K562 (cell line): Measurements from ENCODE around the gene OPA3. TPM values are rescaled to one million over a fixed set of nuclear protein-coding genes. Genes with fewer than 3 reads are reported as not detected.

Experiments
- CCNT2 ChIP-seq: IDR thresholded peaks from 2 replicates; pipeline ENCODE4 v1.6.1; 2011; ENCODE audit warnings: borderline replicate concordance, low read depth, mild to moderate bottlenecking, moderate library complexity, mixed read lengths, low read length; ENCODE audit not compliant: insufficient read length; ENCODE audit errors: extremely low read depth
- DEAF1 ChIP-seq: fragments of 450-650 bp; formaldehyde crosslinking; IDR thresholded peaks from 2 replicates; pipeline ENCODE4 v1.4.0; 2020; ENCODE audit warnings: mild to moderate bottlenecking, moderate library complexity
- DNMT1 ChIP-seq: fragments of 450-650 bp; IDR thresholded peaks from 2 replicates; pipeline ENCODE4 v1.6.1; 2016; ENCODE audit warnings: antibody characterized with exemption, mild to moderate bottlenecking
- ELF2 ChIP-seq: fragments of 250-450 bp; sonication (Bioruptor Pico); IDR thresholded peaks from 2 replicates; pipeline ENCODE4 v1.5.0; 2021; ENCODE audit warnings: mild to moderate bottlenecking
- ELK3 ChIP-seq: fragments of 450-650 bp; formaldehyde crosslinking; IDR thresholded peaks from 2 replicates; pipeline ENCODE4 v1.4.0; 2020; ENCODE audit warnings: mild to moderate bottlenecking
- ETV1 ChIP-seq: fragments of 450-650 bp; conservative IDR thresholded peaks from 2 replicates; pipeline ENCODE4 v1.6.1; 2016; ENCODE audit warnings: missing genetic modification characterization, control low read depth, low read depth, missing compliant biosample characterization
- GATAD2A ChIP-seq: fragments of 450-650 bp; IDR thresholded peaks from 2 replicates; pipeline ENCODE4 v1.6.1; 2017
- HNRNPL ChIP-seq: fragments of 200-400 bp; formaldehyde crosslinking; IDR thresholded peaks from 2 replicates; pipeline ENCODE4 v1.6.1; 2017; ENCODE audit warnings: low read depth, mild to moderate bottlenecking, low read length
- LARP7 ChIP-seq: fragments of 450-650 bp; IDR thresholded peaks from 2 replicates; pipeline ENCODE4 v1.6.1; 2016
- MTF1 ChIP-seq: fragments of 250-450 bp; sonication (Bioruptor Pico); IDR thresholded peaks from 2 replicates; pipeline ENCODE4 v1.9.0; 2021; ENCODE audit warnings: moderate library complexity, mild to moderate bottlenecking, inconsistent platforms, borderline replicate concordance
- NFIC ChIP-seq: fragments of 450-650 bp; IDR thresholded peaks from 2 replicates; pipeline ENCODE4 v1.6.1; 2017; ENCODE audit warnings: mild to moderate bottlenecking, inconsistent platforms
- SIN3A ChIP-seq, 2 experiments: fragments of 150-350 bp in 1 of 2; IDR thresholded peaks; 2 replicates each; pipeline ENCODE4 v1.6.1; 2011 to 2016; ENCODE audit warnings: borderline replicate concordance in 2 of 2, low read depth in 2 of 2, low read length in 2 of 2, mild to moderate bottlenecking in 2 of 2, moderate library complexity in 2 of 2; ENCODE audit not compliant: control insufficient read depth in 1 of 2
- SRSF9 ChIP-seq: fragments of 200-400 bp; formaldehyde crosslinking; IDR thresholded peaks from 2 replicates; pipeline ENCODE4 v1.6.1; 2017; ENCODE audit warnings: low read depth, low read length, borderline replicate concordance
- THRB ChIP-seq: fragments of 450-650 bp; formaldehyde crosslinking; conservative IDR thresholded peaks from 2 replicates; pipeline ENCODE4 v1.4.0; 2022; ENCODE audit warnings: mild to moderate bottlenecking, missing genetic modification characterization
- ZBTB26 ChIP-seq: fragments of 450-650 bp; formaldehyde crosslinking; IDR thresholded peaks from 2 replicates; pipeline ENCODE4 v1.4.0; 2022; ENCODE audit warnings: missing genetic modification characterization
- ZFX ChIP-seq: sonication (generic); formaldehyde crosslinking; IDR thresholded peaks from 2 replicates; pipeline ENCODE4 v1.8.0; 2022; ENCODE audit warnings: mild to moderate bottlenecking, missing genetic modification reagents, moderate library complexity
- ZKSCAN3 ChIP-seq: fragments of 250-450 bp; sonication (Bioruptor Pico); IDR thresholded peaks from 2 replicates; pipeline ENCODE4 v1.4.0; 2020
- ZNF277 ChIP-seq: fragments of 250-450 bp; sonication (Bioruptor Pico); IDR thresholded peaks from 2 replicates; pipeline ENCODE4 v1.8.0; 2022; ENCODE audit warnings: inconsistent platforms, mild to moderate bottlenecking, moderate library complexity, borderline replicate concordance
- ZNF639 ChIP-seq, 2 experiments: fragments of 200-800 bp in 1 of 2; sonication (Bioruptor generic) in 1 of 2; sonication (generic) in 1 of 2; formaldehyde crosslinking in 1 of 2; IDR thresholded peaks in 1 of 2; conservative IDR thresholded peaks in 1 of 2; 2 replicates each; pipeline versions ENCODE4 v1.5.0 to v1.6.1; 2016 to 2020; ENCODE audit warnings: missing compliant biosample characterization in 1 of 2, missing genetic modification characterization in 1 of 2, missing genetic modification reagents in 1 of 2
- polyA plus RNA-seq, 8 experiments: library from polyadenylated mRNA; depleted of rRNA in 4 of 8; stranded (reverse) in 5 of 8; unstranded in 3 of 8; fragments of >200 nt; fragmentation: Nextera tagmentation in 2 of 8; fragmentation: Illumina TruSeq in 1 of 8; extraction: Ambion mirVana in 2 of 8; extraction: Trizol in 1 of 8; gene quantifications; 2 replicates each; pipeline versions ENCODE4 v1.2.1 to v1.2.3, GENCODE V29; 2011 to 2014; ENCODE audit warnings: inconsistent platforms in 1 of 8, missing spikeins in 1 of 8
- total RNA-seq, 7 experiments: library from RNA; depleted of rRNA in 6 of 7; stranded (reverse); fragments of >200 nt in 6 of 7; fragmentation: Illumina TruSeq in 2 of 7; extraction: Trizol in 2 of 7; gene quantifications; 2 replicates each; pipeline versions ENCODE4 v1.2.1 to v1.2.3, GENCODE V29; 2011 to 2021; ENCODE audit warnings: low replicate concordance in 1 of 7

Gene OPA3
- total and polyA plus RNA-seq, 9 of the 15 experiments (the other 6 are each of a cell fraction or from before 2014, with no cell fraction given) = 1.4 to 18.8 (median 9.0) TPM

GRCh38 chr19:45506246-45506988, 78.2 kb downstream of the OPA3 start (continued):
- TF ChIP-seq ZNF639 (CRISPR knock-in tag; conservative IDR thresholded peaks at IDR 0.05 in 1 of 2, IDR thresholded peaks at IDR 0.05 in 1 of 2) = no peak; a peak in 2 of 4 replicates
- no peak for TF ChIP-seq ELK3 (CRISPR knock-in tag)
- TF ChIP-seq ELF2 (CRISPR knock-in tag) = 0 out of 2 replicates have a peak, but pooled peaks have one; percentile 48
- no peak for TF ChIP-seq GATAD2A
- no peak for TF ChIP-seq LARP7
- TF ChIP-seq SIN3A (IDR thresholded peaks at IDR 0.05; ENCODE audit: borderline replicate concordance in 2 of 2, control insufficient read depth in 1 of 2, low read depth in 2 of 2, low read length in 2 of 2) = peak; percentile 21 to 55; a peak in 2 of 4 replicates
- TF ChIP-seq DEAF1 (CRISPR knock-in tag) = no peak
- TF ChIP-seq NFIC = 0 out of 2 replicates have a peak, but pooled peaks have one; percentile 13
- no peak for TF ChIP-seq SRSF9
- TF ChIP-seq CCNT2 = peak; percentile 89
- no peak; the same call in none of the 2 replicates for TF ChIP-seq ZFX
- TF ChIP-seq ZKSCAN3 (CRISPR knock-in tag) = no peak
- no peak for TF ChIP-seq MTF1 (CRISPR knock-in tag)
- TF ChIP-seq ZNF277 (CRISPR knock-in tag) = no peak
- TF ChIP-seq THRB = no peak
- no peak for TF ChIP-seq DNMT1
- no peak for TF ChIP-seq ZBTB26 (CRISPR knock-in tag)
- TF ChIP-seq HNRNPL = 0 out of 2 replicates have a peak, but pooled peaks have one; percentile 51
- TF ChIP-seq ETV1 (tag) = peak; percentile 71
